HL-60/S4 (cell line): ENCODE measurements around the gene TNFAIP3.
"Not testable (repeated sequence)": the region's sequence is repeated elsewhere in the genome, so short reads cannot be mapped to it uniquely, and the experiment has no call there.

Source experiments
- in situ Hi-C: fragments of 300-500 bp; cut with MboI; formaldehyde crosslinking; loops from 2 replicates; pipeline ENCODE4 v1.14.3; 2022; ENCODE audit warnings: low sequenced_read_pairs

TNFAIP3 gene

DNA sequence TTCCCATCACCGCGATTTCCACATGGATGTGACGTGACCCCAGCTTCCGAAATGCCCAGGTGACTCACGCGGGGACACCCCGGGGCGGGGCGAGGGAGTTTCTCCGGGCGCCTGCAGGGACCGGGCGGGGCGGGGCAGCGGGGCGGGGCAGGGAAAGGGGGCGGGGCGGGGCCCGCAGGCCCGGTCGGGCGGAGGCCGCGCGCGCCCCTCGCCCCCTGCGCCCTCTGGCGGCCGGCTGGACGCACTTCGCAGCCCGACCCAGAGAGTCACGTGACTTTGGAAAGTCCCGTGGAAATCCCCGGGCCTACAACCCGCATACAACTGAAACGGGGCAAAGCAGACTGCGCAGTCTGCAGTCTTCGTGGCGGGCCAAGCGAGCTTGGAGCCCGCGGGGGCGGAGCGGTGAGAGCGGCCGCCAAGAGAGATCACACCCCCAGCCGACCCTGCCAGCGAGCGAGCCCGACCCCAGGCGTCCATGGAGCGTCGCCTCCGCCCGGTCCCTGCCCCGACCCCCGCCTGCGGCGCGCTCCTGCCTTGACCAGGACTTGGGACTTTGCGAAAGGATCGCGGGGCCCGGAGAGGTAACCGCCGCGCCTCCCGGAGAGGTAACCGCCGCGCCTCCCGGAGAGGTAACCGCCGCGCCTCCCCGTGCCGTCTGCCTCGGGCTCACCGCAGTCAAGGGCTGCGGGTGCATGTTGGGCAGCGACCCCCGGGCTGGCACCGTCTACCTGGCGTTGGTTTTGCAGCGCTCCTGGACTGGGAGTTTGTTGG is at the start of gene TNFAIP3:
TNFAIP3 (plus strand) TSS at position 346 of the 771 bp plus-strand sequence. CDS start 3,969 bp downstream, outside the sequence.
- in situ Hi-C loops, result loop anchor here (5.0 kb wide), 1 partner anchor 155 kb away; no protein-coding TSS in a partner anchor

DNA sequence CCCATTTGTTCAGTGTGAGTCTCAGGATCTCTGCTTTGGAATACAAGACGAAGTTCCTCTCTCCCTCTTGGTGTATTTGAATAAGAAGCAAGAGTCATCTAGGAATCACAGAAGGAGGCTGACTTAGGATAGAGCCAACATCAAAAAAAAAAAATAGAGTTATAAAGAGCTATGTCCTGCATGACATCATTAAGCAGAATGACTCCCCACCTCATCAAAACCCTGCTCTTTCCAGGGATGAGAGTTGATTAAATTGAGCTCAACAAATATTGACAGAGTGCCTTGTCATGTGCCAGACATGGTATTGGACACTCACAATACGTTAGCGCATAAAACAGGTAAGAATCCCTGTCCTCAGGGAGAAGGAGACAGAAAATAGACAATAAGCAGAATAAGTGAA is 48.6 kb upstream of the TNFAIP3 start:
- in situ Hi-C loops, result no loop called here

DNA sequence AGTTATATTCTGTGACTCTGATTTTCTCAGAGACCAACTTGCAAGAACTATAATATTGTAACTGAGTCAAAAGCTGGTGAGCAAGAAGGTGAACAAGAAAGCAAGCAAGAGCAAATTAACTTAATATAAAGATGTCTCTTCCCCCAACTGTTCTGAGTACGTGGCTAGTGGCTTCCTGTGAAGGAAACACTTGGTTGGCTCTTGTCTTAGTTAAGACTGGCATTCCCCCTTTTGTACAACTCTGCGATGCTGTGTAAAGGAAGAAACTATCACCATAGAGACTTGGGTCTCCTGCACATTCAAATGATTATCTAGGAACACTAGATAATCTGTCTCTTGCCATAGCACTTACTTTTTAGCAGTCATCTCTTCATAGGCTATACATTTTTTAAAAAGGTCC is 47.3 kb upstream of the TNFAIP3 start:
- in situ Hi-C loops, result no loop called here

DNA sequence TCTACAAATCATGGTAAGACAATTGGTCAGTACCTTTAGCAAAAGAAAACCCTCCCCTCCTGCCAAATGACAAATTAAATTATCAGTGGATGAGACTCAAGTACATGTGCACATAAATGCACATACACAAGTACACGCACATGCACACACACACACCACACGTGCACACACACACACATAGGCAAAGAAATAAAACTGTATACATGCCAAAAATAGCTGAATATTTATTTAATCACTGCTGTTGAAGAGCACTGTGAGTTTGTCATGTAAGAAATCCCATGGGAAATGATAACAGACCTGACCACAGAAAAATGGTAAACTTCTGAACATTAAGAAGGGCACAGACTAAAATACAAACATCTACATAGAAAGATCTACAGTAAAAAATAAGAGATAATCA is 46.6 kb upstream of the TNFAIP3 start:
- in situ Hi-C loops, result no loop called here

DNA sequence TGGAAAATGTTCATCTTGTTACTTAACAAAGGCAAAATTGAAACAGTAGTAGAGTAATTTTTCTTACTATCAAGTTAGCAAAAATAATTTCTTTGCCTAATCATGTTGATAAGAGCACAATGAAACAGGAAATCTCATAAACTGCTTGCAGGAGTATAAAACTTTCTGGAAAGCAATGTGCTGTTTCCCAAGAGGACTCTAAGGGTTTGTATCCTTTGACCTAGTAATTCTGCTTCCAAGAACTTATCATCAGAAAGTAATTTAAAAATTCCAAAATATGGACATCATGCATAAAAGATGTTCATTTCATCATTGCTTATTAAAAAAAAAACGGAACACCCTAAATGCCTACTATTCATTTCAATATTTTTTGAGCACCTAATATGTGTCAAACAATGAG is 46.1 kb upstream of the TNFAIP3 start:
- in situ Hi-C loops, result no loop called here

DNA sequence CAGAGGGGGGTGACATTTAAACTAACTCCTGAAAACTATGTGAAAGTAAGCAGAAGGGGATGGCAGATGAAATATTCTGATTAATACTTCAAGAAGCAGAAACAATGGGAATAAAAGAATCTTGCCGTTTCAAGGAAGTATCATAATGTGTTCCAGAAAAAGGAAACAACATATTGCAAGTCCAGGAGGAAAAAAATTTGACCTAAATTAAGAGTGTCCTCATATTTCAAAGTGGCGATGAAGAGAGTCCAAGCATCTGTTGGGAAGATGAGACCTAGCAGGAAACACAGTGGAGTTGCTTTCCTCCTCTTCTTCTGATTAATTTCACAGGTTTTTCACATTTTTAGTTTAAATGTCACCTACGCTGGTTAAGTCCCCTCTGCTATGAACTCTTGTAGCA is 45.6 kb upstream of the TNFAIP3 start:
- in situ Hi-C loops, result no loop called here

DNA sequence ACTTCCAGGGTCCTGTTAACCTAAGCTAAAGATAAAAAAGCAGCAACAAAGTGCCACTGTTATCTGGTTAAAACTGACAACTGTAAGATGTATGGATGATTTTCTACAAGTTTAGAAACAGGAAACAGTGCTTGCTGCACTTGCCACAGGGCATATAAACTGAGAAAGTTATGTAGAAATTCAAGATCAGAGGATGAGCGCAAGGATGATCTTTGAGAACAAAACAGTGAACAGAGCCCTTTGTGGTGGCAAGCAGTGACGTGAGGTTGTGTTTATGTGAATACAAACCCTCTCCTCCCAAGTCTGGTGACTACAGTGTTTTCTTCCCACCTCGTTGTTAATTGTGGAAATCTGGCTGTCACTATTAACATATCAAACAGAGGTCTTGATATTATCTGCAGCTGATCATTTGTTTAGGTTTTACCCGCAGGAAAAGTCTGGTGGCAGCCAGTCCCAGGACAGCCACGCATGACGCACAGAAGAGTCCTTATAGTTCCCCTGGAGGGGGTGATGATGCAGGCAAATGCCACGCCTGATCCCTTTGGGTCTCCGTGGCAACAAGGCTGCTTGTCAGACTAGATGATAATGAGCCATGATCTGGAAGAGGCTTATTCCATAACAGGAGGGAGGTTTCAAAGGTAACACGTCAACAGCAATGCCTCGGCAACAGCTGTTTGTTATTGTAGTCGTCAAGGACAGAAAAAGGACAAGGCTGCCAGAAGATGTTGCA is 43.1 kb upstream of the TNFAIP3 start:
- in situ Hi-C loops, result no loop called here

DNA sequence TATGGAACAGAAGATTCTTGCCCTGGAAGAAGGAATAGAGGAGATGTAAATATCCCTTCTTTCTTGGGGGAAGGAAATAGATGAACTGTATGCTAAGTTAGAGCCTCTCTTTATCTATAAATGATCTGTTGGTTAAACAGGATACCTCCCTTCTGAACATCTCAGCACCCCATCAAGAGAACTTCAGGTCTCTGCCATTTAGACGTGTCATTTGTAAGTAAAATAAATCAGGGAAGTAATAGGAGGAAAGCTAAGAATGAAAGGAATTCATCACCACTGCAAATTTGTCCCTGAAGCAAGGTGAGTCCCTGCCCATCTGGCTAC is 42.5 kb upstream of the TNFAIP3 start:
- in situ Hi-C loops, result no loop called here

DNA sequence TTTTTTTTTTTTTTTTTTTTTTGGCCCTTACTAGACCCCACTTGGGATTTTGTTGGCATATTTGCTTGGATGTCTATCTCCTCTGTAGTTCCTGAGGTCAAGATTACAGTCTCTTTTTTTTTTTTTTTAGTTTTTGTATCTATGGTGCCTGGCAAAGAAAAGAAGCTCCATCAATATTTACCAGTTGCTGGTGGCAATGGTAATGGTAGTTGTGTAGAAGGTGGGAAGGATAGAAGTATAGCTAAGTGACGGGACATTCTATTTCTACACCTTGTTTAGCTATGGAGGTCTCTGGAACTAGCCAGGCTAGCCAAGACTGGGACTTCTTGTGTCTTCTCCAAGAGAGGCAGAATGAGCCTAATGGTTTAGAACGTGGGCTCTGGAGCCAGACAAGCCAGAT is 42.2 kb upstream of the TNFAIP3 start:
- in situ Hi-C loops, result no loop called here

DNA sequence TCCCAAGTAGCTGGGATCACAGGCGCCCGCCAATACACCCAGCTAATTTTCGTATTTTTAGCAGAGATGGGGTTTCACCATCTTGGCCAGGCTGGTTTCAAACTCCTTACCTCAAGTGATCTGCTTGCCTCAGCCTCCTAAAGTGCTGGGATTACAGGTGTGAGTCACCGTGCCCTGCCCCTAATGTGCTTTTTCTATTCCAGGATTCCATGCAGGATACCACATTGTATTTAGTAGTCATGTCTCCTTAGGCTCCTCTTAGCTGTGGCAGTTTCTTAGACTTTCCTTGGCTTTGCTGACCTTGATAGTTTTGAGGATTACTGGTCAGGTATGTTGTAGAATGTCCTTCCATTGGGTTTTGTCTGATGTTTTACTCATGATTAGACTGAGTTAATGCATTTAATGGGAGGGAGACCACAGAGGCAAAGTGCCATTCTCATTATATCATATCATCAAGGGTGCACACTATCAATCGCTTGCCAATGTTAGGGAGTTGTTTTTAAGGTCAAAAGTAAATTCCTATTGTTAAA is 39.6 kb upstream of the TNFAIP3 start:
- in situ Hi-C loops, result no loop called here

DNA sequence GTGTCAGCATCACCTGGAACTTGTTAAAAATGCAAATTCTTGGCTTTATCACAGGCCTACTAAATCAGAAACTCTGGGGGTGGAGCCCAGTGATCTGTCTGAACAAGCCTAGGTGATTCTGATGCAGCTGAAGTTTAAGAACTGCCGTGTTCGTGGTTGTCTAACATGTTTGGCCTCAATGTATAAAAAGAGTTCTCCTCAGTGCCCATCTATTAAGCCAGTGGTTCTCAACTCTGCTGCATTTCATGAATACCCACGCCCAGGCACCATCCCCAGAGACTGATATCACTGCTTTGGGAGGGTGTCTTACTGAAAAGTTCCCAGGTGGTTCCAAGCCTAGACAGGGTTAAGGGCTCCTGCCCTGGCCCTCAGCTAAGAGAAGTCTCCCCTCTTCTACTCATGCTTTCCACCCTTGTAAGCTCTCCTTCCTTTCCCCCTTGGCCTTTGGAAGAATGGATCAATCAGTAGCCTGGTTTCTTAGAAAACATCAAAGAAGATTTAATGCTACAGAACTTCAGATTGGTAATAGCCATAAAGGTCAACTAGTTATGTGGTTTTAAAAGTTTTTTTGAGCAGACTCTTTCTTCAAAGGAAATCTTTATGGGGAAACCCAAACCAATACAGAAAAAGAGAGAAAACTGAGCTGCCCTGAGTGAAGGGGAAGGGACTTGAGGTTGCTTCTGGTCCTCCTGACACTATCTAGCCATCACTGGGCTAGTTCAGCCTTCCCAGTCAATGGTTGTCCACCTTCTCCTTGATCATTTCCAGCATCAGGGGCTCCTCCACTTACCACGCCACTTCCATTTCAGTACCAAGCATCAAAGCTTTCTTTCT is 38.9 kb upstream of the TNFAIP3 start:
- in situ Hi-C loops, result no loop called here

DNA sequence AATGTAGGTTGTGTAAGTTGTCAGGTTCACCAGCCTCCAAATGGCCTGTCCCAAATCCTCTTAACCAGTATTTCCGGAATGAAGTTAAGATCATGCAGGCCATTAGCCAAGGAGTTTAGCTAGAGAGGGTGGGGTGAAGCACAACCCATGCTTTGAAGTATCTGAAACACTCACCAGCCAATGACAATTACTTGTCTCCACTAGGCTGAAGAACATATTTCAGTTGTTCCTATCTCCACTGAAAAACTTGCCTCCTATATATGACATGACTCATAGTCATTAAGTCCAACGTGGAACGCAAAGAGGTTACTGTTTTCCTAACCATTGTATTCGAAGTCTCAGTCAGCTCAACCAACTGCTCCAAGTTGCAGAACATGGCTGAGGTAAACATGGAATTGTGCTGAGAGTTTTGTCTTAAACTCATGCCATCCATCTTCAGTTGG is 37.4 kb upstream of the TNFAIP3 start:
- in situ Hi-C loops, result no loop called here

DNA sequence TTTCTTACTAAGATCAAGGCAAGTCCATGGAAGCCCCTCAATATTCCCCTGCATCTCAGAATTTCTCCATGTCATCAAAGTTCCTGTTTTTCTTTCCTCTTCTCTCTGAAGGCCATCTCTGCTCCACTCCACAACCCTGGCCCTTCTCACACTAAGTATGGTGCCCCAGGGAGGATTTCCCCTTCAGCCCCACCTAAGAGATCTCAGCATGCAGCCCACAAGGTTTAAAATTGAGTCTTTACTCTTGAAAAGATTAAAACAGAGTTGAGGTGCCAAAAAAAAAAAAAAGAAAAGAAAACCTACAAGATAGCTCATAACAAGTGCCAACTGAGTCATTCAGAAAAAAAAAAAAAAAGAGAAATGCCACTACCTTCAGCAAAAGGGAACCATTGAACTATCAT is 36.5 kb upstream of the TNFAIP3 start:
- in situ Hi-C loops, result no loop called here

DNA sequence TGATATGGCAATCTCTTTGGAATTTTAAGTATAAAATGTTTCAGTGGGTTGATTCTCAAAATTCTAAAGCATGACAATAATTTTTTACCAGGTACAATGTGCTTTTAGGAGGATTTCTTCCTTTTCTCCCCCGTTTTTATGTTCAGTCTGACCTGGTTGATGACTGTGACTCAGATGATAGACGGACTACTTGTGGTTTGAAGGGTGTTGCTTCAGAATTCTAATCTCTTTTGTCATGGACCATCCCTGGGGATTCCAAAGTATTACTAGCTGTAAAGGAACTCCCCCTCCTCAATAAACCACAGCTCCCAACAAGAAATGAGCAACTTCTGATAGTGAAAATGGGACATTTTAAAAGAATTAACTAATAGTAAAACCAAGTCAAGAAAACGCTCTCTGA is 34.9 kb upstream of the TNFAIP3 start:
- in situ Hi-C loops, result no loop called here

DNA sequence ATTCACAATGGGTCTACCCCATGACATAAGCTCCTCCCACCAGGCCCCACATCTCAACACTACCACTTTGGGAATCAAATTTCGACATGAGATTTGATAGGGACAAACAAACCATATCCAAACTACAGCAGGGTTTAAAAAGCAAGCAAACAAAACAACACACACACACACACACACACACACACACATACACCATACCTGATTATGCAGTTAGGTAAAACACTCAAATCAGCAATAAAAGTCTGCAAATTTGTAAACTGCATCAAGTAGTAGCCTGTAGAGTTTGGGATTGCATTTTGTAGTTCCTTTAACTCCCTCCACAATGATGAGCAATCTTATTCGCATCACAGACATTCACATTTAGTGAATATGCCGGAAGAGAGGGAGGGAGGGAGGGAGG is 32.6 kb upstream of the TNFAIP3 start:
- in situ Hi-C loops, result no loop called here

DNA sequence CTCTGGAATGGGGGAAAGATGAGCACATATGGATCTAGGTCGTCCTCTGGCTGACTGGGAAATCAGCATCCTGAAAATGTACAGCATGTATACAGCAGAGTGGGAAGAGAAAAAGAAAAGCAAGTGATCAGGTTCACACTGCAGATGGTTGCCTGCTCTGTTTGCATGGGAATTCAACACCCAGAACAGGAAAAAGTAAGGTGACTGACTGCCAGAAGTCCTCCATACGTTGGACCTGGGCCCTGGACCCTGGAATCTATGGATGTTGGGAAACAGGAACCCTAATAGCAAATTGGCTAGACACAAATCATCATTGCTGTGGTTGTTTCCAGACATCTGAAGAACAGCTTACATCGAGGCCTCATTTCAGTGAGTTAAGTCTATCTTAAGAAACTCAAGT is 30.3 kb upstream of the TNFAIP3 start:
- in situ Hi-C loops, result no loop called here

DNA sequence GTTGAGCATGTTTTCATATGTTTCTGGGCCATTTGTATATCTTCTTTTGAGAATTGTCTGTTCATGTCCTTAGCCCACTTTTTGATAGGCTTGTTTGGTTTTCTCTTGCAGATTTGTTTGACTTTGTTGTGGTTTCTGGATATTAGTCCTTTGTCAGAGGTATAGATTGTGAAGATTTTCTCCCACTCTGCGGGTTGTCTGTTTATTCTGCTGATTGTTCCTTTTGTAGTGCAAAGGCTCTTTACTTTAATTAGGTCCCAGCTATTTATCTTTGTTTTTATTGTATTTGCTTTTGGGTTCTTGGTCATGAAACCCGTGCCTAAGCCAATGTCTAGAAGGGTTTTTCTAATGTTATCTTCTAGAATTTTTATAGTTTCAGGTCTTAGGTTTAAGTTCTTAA is 29.0 kb upstream of the TNFAIP3 start:
- in situ Hi-C loops, result not testable (repeated sequence)

DNA sequence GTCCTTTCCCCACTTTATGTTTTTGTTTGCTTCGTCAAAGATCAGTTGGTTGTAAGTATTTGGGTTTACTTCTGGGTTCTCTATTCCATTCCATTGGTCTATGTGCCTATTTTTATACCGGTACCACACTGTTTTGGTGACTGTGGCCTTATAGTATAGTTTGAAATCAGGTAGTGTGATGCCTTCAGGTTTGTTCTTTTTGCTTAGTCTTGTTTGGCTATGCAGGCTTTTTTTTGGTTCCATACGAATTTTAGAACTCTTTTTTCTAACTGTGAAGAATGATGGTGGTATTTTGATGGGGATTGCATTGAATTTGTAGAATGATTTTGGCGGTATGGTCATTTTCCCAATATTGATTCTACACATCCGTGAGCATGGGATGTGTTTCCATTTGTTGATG is 28.5 kb upstream of the TNFAIP3 start:
- in situ Hi-C loops, result not testable (repeated sequence)

DNA sequence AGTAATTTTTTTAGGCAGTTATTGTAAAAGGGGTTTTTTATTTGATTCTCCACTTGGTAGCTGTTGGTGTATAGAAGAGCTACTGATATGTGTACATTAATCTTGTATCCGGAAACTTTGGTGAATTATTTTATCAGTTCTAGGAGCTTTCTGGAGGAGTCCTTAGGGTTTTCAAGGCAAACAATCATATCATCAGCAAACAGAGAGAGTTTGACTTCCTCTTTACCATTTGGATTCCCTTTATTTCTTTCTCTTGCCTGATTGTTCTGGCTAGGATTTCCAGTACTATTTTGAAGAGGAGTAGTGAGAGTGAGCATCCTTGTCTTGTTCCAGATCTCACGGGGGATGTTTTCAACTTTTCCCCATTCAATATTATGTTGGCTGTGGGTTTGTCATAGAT is 28.0 kb upstream of the TNFAIP3 start:
- in situ Hi-C loops, result no loop called here

DNA sequence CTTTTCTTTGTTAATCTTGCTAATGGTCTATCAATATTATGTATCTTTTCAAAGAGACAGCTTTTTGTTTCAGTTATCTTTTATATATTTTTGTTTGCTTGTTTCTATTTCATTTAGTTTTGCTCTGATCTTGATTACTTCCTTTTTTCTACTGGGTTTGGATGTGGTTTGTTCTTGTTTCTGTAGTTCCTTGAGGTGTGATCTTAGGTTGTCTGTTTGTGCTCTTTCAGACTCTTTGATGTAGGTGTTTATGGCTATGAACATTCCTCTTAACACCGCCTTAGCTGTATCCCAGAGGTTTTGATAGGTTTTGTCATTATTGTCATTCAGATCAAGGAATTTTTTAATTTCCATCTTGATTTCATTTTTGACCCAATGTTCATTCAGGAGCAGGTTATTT is 26.8 kb upstream of the TNFAIP3 start:
- in situ Hi-C loops, result no loop called here

DNA sequence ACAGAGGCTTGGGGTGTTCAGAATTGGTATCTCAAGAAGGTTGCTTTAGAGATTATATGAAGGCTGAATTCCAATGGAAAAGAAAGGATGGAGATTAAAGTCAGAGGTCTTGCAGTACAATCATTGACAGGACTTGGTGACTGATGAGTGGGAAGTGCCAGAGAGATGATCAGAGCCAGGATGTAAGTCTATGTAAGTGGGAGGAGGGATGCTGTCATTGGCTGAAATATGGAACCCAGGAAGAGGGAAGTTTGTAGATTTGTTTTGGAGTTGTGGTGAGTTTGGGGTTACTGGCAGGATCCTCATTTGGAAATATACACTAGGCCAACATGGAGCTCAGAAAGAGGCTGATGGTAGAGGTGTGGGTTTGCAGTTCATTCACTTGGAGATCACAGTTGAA is 23.8 kb upstream of the TNFAIP3 start:
- in situ Hi-C loops, result no loop called here
